Activated CD8-positive, alpha-beta memory T cell treated with anti-CD3 and anti-CD28 coated beads, Interleukin-2, amount 50 U/mL, for 24 hours (primary cell): ENCODE measurements around the gene NDP.

ENCODE experiments used
- DNase-seq: peaks from one replicate; pipeline ENCODE4 v3.0.0-alpha.2; 2020; ENCODE audit errors: extremely low read depth

The NDP gene

GRCh38 chrX:43973249-43974099 is at the start of gene NDP:
Gene NDP, minus strand, starts transcription at chrX:43973390. Its CDS starts 14,745 bp downstream, at chrX:43958645.
- no peak for DNase-seq

- DNase-seq, result no peak
These were observed 49.8 kb upstream of the NDP start for GRCh38 chrX:44022964-44023363.

GRCh38 chrX:44020693-44021092 is 47.5 kb upstream of the NDP start:
- no peak for DNase-seq

GRCh38 chrX:44019911-44020310 is 46.7 kb upstream of the NDP start:
- no peak for DNase-seq

- DNase-seq, result no peak
These were observed 44.5 kb upstream of the NDP start for GRCh38 chrX:44017676-44018075.

GRCh38 chrX:44016906-44017305 is 43.7 kb upstream of the NDP start:
- DNase-seq, result no peak

GRCh38 chrX:44012484-44013096 is 39.4 kb upstream of the NDP start:
- peak; percentile 14 for DNase-seq

GRCh38 chrX:44011506-44011905 is 38.3 kb upstream of the NDP start:
- no peak for DNase-seq

- no peak for DNase-seq
These were observed 37.4 kb upstream of the NDP start for GRCh38 chrX:44010626-44011025.

GRCh38 chrX:44006081-44006480 is 32.9 kb upstream of the NDP start:
- DNase-seq, result no peak

GRCh38 chrX:44003975-44004374 is 30.8 kb upstream of the NDP start:
- no peak for DNase-seq

GRCh38 chrX:44002567-44002966 is 29.4 kb upstream of the NDP start:
- DNase-seq, result no peak

- no peak for DNase-seq
These were observed 25.2 kb upstream of the NDP start for GRCh38 chrX:43998374-43998773.

- no peak for DNase-seq
These were observed 23.3 kb upstream of the NDP start for GRCh38 chrX:43996491-43996890.

GRCh38 chrX:43986083-43986482 is 12.9 kb upstream of the NDP start:
- no peak for DNase-seq

GRCh38 chrX:43985511-43985910 is 12.3 kb upstream of the NDP start:
- no peak for DNase-seq

GRCh38 chrX:43978226-43978625 is 5.0 kb upstream of the NDP start:
- DNase-seq, result no peak

- DNase-seq, result no peak
These were observed 3.0 kb upstream of the NDP start for GRCh38 chrX:43976205-43976604.

GRCh38 chrX:43975796-43976195 is 2.6 kb upstream of the NDP start:
- no peak for DNase-seq

- no peak for DNase-seq
These were observed 1.7 kb upstream of the NDP start for GRCh38 chrX:43974741-43975465.

GRCh38 chrX:43974100-43974475 is 898 bp upstream of the NDP start:
- no peak for DNase-seq
